ENCODE results near the gene ZNF789. TPM values are rescaled to one million over a fixed set of nuclear protein-coding genes. Genes with fewer than 3 reads are reported as not detected.

ZNF789 gene
- total RNA-seq, 2 experiments from 2014 or later: 32.2 to 59.6 TPM

- Histone ChIP-seq H3K4me3 (ENCODE audit: low read depth, low read length, poor library complexity, severe bottlenecking) (peak overlapping the region; percentile 92), H3K9me2 (ENCODE audit: insufficient read depth, low read length) (no peaks in the 10 kb centered on the region), H3K36me3 (ENCODE audit: insufficient read depth, low read length) (no peaks in the 10 kb centered on the region; the same call in 1 of the 2 replicates), H3K4me1 (ENCODE audit: insufficient read depth, low read length, poor library complexity, severe bottlenecking) (peaks cover 18% of the 10 kb centered on the region), H2AFZ (ENCODE audit: low read length) (peak overlapping the region; percentile 83), H3K79me2 (ENCODE audit: insufficient read depth, low read depth, low read length) (peaks cover 35% of the 10 kb centered on the region), H3K4me2 (ENCODE audit: low read length) (peak overlapping the region; percentile 90), H3K9me3 (ENCODE audit: low read length) (peaks cover 6% of the 10 kb centered on the region; the same call in 1 of the 2 replicates), H4K20me1 (ENCODE audit: insufficient read depth, low read length) (no peaks in the 10 kb centered on the region), H3K27ac (ENCODE audit: low read depth, low read length, poor library complexity, severe bottlenecking) (peak overlapping the region; percentile 73)
- DNase-seq (ENCODE audit: low spot score): no peak
- no TSS peak for BruUV-seq (replicated peaks)
- ChIA-PET CTCF (ENCODE audit: unreplicated experiment) (interaction anchor here (0.5 to 0.6 kb wide), 2 partner anchors 31 to 570 kb away, joined by 3 read pairs; no protein-coding TSS in a partner anchor), POLR2A (interaction anchor here (0.6 to 2.8 kb wide), 11 partner anchors 13 to 414 kb away, joined by 3 to 20 read pairs (median 5); partner anchors contain the start of genes TRIM4 and ZNF655)
- no peak for TF ChIP-seq CTCF (conservative IDR thresholded peaks at IDR 0.05; ENCODE audit: low read length)
- no peak for TF ChIP-seq EZH2phosphoT487 (IDR thresholded peaks at IDR 0.05; ENCODE audit: borderline replicate concordance, low read depth, low read length)
- intact Hi-C loops (cut with micrococcal nuclease; ENCODE audit: unreplicated experiment): loop anchor here (2.0 kb wide), 1 partner anchor 54 kb away; the partner anchor contains the start of gene ZNF655
Observed at GRCh38 chr7:99505324-99505662, 32.6 kb downstream of the ZNF789 start.

GRCh38 chr7:99514050-99514449 is 41.4 kb downstream of the ZNF789 start:
- BruUV-seq (replicated peaks): no TSS peak
- CTCF ChIA-PET (ENCODE audit: unreplicated experiment): no interaction called here

More at GRCh38 chr7:99514050-99514449, 41.4 kb downstream of the ZNF789 start:
- Histone ChIP-seq H2AFZ (ENCODE audit: low read length) (no peak overlapping the region), H3K9me2 (ENCODE audit: insufficient read depth, low read length) (no peaks in the 10 kb centered on the region), H3K9me3 (ENCODE audit: low read length) (no peaks in the 10 kb centered on the region), H3K4me3 (ENCODE audit: low read depth, low read length, poor library complexity, severe bottlenecking) (no peak overlapping the region), H3K4me1 (ENCODE audit: insufficient read depth, low read length, poor library complexity, severe bottlenecking) (no peaks in the 10 kb centered on the region), H3K27ac (ENCODE audit: low read depth, low read length, poor library complexity, severe bottlenecking) (no peak overlapping the region), H3K4me2 (ENCODE audit: low read length) (no peak overlapping the region), H3K36me3 (ENCODE audit: insufficient read depth, low read length) (peaks cover 37% of the 10 kb centered on the region), H4K20me1 (ENCODE audit: insufficient read depth, low read length) (no peaks in the 10 kb centered on the region), H3K79me2 (ENCODE audit: insufficient read depth, low read depth, low read length) (peaks cover 4% of the 10 kb centered on the region; the same call in 1 of the 2 replicates)
- intact Hi-C loops (cut with micrococcal nuclease; ENCODE audit: unreplicated experiment): no loop called here
- POLR2A ChIA-PET: no interaction called here
- DNase-seq (ENCODE audit: low spot score): no peak
- TF ChIP-seq EZH2phosphoT487 (IDR thresholded peaks at IDR 0.05; ENCODE audit: borderline replicate concordance, low read depth, low read length) (no peak), CTCF (conservative IDR thresholded peaks at IDR 0.05; ENCODE audit: low read length) (no peak)

All from OCI-LY7 (cell line).